GM18861 (cell line): ENCODE results near the gene ADGRA1.

Experiments
- ATAC-seq: cut with Tn5 transposase; IDR thresholded peaks from one replicate; pipeline ENCODE4 v1.9.1; 2021; ENCODE audit not compliant: unreplicated experiment

ADGRA1 gene

GRCh38 chr10:133075346-133076137 is 12.2 kb upstream of the ADGRA1 start:
- ATAC-seq: no peak

DNA sequence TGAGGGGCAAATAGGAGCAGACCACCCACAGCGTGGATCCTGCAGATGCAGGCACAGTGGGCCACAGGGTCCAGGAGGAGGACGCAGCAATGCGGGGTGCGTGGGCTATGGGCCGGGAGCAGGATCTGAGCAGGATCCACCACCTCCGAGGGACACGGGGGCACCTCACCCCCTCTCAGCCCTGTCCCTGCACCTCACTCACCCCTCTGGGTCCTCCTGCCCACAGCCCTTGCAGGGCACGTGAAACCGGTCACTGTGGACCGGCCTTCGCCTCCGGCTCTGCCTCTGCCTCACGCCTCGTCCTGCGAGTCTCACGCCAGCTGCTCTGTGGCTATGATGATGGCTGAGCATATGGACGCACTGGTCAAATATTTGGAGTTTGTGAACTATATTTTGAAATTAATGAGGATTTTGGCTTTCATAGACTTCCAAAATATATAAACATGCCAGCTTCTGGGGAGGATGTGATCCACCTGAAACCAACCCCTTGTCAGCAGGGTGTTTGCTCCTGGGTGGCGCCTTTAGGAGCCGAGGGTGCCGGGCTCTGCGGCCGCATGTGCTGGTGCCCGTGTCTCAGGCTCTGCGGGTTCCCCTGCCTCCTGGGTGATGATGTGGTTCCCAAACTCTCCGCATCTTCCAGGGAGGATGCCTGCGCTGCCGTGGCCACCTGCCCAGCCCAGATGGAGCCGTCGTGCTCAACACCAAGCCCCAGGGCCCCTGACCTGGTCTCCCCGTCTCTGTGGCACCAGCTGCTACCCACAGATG is 11.3 kb upstream of the ADGRA1 start:
- ATAC-seq: no peak

DNA sequence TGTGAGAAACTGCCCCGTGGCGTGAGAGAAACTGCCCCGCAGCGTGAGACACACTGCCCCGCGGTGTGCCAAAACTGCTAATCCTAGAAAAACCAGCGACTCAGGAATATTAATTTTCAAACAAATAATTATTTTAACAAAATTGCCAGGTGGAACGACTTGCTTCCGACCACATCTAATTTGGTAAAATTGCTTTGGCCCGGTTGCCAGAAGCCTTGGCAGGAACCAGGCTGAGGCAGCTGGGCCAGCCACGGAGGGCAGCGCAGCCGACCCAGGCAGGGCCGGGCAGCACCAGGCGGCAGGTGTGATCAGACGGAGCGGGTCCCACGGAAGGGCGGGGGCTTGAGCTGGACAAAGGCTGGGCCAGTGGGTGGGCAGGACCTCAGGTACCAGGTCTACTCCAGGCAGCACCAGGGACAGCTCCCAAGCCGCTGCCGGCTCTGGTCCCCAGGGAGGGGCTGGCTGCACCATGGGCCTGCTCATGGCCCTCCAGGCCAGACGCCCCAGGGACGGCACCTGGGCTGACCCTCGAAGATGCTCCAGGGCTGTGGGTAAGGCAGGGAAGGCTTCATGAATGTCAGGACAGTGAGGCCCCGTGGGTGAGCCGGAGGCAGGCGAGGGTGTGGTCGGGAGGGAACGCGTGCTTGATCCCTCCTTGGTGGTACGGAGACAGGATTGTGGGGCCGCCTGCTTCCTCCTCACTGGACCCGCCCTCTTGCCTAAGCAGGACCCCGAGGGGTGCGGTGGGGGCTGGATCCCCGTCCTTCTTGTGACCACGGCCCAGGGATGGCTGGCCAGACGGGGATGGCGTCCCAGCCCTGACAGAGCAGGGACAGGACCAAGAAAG is 7.7 kb upstream of the ADGRA1 start:
- ATAC-seq: no peak

GRCh38 chr10:133080683-133081040 is 7.1 kb upstream of the ADGRA1 start:
- ATAC-seq: no peak

GRCh38 chr10:133081636-133082035 is 6.1 kb upstream of the ADGRA1 start:
- no peak for ATAC-seq

GRCh38 chr10:133082685-133083421 is 4.9 kb upstream of the ADGRA1 start:
- no peak for ATAC-seq

DNA sequence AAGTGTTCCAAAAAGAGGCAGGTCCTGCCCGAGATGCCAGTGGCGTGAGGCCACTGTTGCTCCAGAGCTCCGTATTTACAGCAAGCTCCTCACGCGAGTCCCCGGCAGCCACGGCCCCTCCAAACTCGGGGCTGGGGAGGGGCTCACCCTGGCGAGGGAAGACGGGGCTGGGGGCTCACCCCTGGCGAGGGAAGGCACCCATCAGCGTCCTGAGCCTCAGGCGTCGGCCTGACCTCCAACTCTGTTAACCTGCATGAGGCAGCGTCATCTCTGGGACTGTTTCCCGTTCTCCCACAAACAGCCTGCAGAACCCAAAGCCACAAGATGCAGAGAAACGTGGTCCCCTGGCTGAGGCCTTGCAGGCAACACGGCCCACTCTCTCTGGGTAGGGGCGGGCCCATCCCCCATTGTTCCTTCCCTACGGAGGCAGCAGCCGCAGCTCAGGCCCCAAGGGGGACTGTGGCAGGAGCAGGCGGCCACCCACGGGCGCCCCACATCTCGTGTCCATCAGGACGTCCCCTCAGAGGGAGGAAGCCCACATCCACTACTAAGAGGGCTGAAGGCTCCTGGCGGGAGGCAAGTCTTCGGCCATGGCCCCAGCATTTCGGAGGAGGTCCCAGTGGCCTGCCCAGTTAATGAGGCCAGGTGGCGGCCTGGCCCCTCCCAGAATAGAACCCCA is 4.2 kb upstream of the ADGRA1 start:
- no peak for ATAC-seq

- no peak for ATAC-seq
Observed at GRCh38 chr10:133084491-133084890, 3.2 kb upstream of the ADGRA1 start.

DNA sequence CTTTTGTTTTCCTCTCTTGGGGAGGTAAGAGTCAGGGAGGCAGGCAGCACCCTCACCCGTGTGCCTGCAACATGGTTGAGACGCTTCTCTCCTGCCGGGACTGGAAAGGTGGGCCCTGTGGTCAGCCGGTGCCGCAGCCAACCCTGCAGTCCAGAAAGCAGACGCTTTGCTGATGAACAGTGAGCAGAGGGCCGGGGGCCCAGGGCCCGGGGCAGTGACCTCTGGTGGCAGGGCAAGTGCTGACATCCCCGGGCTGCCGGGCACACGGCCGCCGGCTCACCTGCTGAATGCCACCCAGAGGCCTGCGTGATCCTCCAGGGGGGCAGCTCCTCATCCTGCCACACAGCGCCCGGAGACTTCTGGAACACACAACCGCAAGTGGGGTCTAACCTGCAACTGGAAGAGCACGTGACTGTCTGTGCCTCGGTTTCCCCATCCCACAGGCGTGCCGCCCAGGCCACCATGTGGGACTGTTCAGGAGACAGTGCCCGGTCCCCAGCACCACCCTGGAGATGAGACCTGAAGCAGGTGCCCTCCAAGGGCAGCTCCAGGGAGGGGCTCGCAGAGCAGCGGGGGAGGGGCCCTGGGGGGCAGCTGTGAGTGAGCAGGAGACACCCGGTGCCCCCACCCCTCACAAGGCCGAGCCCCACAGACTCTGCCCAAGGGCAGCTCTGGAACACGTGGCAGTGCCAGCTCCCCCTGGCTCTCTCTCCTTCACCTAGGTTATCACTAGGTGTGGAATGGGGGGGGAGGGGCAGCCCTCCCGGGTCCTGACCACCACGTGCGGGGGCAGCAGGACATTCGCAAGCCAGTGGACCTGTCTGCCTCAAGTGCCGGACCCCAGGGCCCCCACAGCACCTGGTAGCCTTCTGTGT is 2.2 kb upstream of the ADGRA1 start:
- no peak for ATAC-seq

DNA sequence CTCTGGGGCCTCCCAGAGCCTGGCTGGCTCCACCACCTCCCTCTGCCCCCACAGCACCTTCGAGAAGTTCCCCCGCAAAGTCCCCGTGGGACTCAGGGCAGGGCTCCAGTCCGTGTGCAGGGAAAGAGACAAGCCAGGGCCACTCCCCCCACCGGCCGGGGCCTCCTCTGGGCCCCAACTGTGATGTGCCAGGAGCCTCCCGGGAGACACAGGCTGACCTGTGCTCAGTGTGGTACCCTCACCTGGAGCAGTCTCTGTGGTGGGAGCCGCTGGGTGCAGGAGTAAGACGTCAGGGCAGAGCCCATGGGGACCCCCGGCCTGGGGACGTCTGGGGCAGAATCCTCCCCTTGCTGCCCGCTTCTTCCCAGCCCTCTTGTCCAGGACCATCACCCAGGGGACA is 1.5 kb upstream of the ADGRA1 start:
- no peak for ATAC-seq

- no peak for ATAC-seq
Observed at GRCh38 chr10:133087045-133087678, 562 bp upstream of the ADGRA1 start.

DNA sequence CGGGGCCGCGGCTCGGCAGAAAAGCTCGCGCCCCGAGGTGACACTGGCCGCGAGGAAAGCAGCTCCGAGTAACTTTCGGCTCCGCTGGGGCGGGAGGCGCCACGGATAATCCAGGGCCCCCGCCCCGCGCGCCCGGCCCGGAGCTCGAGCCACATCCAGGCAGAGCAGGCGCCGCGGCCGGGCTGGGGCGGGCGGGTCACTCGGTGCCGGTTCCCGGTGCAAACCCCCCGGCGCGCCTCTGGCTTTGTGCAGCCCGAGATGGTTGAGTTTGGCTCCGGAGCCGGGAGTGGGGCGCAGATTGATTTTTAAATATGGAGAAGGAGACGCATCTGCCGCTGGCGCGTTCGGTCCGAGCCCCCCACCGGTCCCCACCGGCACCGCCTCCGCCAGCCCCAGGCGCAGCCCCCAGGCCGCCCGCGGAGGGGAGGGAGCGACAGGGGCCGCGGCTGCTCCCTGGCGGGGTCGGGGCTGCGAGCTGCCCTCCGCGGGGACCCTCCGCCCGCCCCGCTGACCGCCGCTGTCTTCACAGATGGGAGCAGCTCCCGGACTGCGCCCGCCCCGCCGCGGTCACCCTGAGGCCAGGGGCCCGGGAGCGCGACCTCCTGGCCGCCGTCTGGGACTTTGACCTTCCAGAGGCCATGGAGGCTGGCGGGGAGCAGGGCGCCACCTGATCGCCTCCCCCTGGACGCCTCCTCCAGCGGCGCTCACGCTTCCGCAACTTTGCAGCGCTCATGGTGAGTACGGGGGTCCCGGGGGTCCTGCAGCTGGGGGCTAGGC is 643 bp downstream of the ADGRA1 start:
- ATAC-seq: no peak

- no peak for ATAC-seq
Observed at GRCh38 chr10:133088956-133089800, 1.5 kb downstream of the ADGRA1 start.

GRCh38 chr10:133090101-133090500 is 2.4 kb downstream of the ADGRA1 start:
- ATAC-seq: no peak

DNA sequence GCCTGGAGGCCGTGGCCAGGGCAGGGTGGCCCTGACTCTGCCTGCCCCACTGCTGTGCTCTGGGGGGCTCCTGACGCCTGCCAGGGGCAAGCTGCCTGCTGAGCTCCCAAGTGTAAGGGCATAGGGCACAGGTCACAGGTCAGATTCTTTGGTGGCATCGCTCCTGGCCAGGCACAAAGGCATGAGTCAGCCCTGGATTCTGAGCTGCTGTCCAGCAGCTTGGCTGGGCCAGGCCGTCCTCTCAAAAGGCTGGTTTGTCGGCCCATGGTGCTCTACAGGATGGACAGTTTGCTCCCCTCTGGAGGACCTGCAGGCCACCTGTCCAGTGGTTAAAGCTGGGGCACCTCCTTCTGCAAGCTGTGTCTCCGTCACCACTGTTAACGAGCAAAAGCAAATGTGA is 2.9 kb downstream of the ADGRA1 start:
- no peak for ATAC-seq

- ATAC-seq: no peak
Observed at GRCh38 chr10:133091316-133091715, 3.6 kb downstream of the ADGRA1 start.

- no peak for ATAC-seq
Observed at GRCh38 chr10:133093291-133093690, 5.6 kb downstream of the ADGRA1 start.
